Large intestine (tissue), 3 donors: ENCODE data around the gene TSFM. TPM values are rescaled to one million over a fixed set of nuclear protein-coding genes. Genes with fewer than 3 reads are reported as not detected.
"Not testable (repeated sequence)": the region's sequence is repeated elsewhere in the genome, so short reads cannot be mapped to it uniquely, and the experiment has no call there.

Experiments used
- DNase-seq, 2 donors: peaks; one replicate each; pipeline versions ENCODE4 v3.0.0 to v3.0.0-alpha.2; 2013
- H3K27ac ChIP-seq: one replicate; pipeline ENCODE4 v1.5.1; 2013; ENCODE audit warnings: low read length
- H3K27me3 ChIP-seq: 2 replicates; pipeline ENCODE4 v1.6.1; 2013; ENCODE audit warnings: low read length; ENCODE audit not compliant: control insufficient read depth, insufficient read depth
- H3K36me3 ChIP-seq: 2 replicates; pipeline ENCODE4 v1.6.1; 2013; ENCODE audit warnings: low read length; ENCODE audit not compliant: control insufficient read depth, insufficient read depth
- H3K4me1 ChIP-seq: one replicate; pipeline ENCODE4 v1.6.1; 2013; ENCODE audit warnings: low read length; ENCODE audit not compliant: control insufficient read depth, insufficient read depth
- H3K4me3 ChIP-seq: one replicate; pipeline ENCODE4 v1.5.1; 2013; ENCODE audit warnings: low read length
- H3K9me3 ChIP-seq: one replicate; pipeline ENCODE4 v1.6.1; 2013; ENCODE audit warnings: mild to moderate bottlenecking, low read depth, low read length, moderate library complexity; ENCODE audit not compliant: control insufficient read depth
- WGBS: methylation state at CpG from one replicate; pipeline ENCODE4 v1.1.5; 2013; ENCODE audit warnings: low lambda C conversion rate; ENCODE audit not compliant: insufficient coverage; 5-methylcytosine and 5-hydroxymethylcytosine counted together
- polyA plus RNA-seq: library from polyadenylated mRNA; unstranded; fragments of 120-200 nt; gene quantifications from one replicate; pipeline ENCODE4 v1.2.1, GENCODE V29; 2013

The TSFM gene
- polyA plus RNA-seq, 1 donor: 36.0 TPM

DNA sequence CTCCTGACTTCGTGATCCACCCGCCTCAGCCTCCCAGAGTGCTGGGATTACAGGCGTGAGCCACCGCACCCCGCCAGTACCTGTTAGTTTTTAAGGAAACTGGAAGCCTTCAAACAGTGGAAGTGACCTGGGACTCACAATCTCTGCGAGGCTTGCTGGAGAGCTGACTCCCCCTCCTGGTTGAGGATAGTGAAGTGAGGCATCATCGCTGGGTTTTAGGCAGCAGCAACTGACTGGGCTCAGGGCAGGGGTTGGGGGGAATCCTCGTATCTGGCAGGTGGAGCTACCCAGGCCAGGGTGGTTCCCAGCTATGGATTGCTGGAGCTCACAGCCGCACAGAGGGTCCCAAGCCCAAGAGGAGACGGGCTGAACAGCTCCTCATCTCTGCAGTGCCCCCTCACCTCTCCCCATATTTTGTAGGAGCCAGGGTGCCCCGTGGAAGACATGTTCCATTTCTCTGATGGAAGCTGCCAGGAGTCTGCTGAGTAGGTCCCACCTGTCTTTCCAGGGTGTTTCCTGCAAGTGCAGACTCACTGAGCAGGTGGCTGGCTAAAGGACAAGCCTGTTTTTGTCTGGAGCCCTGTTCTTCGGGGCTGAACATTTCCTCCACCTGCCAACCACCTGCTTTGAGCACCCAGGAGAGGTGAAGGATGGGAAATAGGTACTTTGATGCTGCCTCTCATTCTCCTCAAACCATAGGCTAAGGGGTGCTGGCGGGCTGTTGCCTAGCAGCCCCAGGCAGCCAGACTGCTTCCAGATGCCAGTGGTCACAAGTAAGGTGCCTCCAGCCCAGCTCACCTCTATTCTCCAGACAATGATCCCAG is 32.8 kb downstream of the TSFM start:
- no CpG with 5 or more reads among the region's 13 CpGs for WGBS
- Histone ChIP-seq H3K27me3 (no peaks in the 10 kb centered on the region), H3K9me3 (peaks cover 2% of the 10 kb centered on the region), H3K27ac (no peak overlapping the region), H3K36me3 (peaks cover 28% of the 10 kb centered on the region), H3K4me3 (no peak overlapping the region), H3K4me1 (peaks cover 7% of the 10 kb centered on the region)
- DNase-seq: no peak

- no CpG with 5 or more reads among the region's 3 CpGs for WGBS
- Histone ChIP-seq H3K4me3 (no peak overlapping the region), H3K4me1 (peaks cover 7% of the 10 kb centered on the region), H3K27ac (no peak overlapping the region), H3K27me3 (no peaks in the 10 kb centered on the region), H3K36me3 (peaks cover 23% of the 10 kb centered on the region), H3K9me3 (peaks cover 2% of the 10 kb centered on the region)
- DNase-seq: no peak
Observed at GRCh38 chr12:57816001-57816854, 33.6 kb downstream of the TSFM start.

GRCh38 chr12:57816855-57817151 is 34.2 kb downstream of the TSFM start:
- Histone ChIP-seq H3K36me3 (peaks cover 23% of the 10 kb centered on the region), H3K9me3 (peaks cover 2% of the 10 kb centered on the region), H3K27ac (no peak overlapping the region), H3K4me3 (no peak overlapping the region), H3K4me1 (peaks cover 7% of the 10 kb centered on the region), H3K27me3 (no peaks in the 10 kb centered on the region)
- no CpG with 5 or more reads among the region's 5 CpGs for WGBS
- no peak for DNase-seq

DNA sequence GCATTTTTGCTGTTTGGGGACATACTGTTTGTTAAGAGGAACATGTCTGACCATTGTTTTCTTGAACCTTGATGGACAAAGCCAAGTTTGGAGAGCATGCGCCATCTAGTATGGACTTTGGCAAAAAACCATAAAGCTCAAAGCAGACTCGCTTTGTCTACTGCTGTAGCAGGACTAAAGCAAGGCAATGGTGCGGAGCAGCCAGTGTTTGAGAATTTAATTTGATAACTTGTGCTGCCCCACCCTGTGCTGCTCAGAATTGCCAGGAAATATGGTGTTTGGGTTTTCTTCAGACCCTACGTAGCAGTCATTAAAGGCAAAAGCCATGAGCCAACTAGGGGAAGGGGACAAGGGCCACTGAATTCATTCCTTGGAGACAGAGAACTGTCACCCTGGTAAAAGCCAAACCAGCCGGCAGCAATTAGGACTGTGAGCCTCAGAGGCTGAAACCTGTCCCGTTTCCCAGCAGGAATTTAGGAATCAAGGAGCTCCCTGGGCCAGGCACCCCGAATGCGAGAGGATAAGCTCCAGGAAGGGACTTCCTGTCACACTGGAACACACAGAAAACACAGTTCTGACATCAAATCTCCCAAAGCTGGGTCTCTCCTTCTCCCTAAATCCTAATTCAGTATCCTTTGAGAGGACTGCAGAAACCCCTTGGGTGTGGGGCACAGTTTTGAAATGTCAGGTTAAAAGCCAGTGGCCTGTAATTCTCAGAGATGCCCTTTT is 34.8 kb downstream of the TSFM start:
- peaks cover 7% of the 10 kb centered on the region for H3K4me1 ChIP-seq
- DNase-seq: no peak
- H3K4me3 ChIP-seq: no peak overlapping the region
- no CpG with 5 or more reads among the region's 8 CpGs for WGBS
- H3K36me3 ChIP-seq: peaks cover 28% of the 10 kb centered on the region
- H3K27me3 ChIP-seq: no peaks in the 10 kb centered on the region
- H3K9me3 ChIP-seq: peaks cover 2% of the 10 kb centered on the region
- H3K27ac ChIP-seq: no peak overlapping the region

DNA sequence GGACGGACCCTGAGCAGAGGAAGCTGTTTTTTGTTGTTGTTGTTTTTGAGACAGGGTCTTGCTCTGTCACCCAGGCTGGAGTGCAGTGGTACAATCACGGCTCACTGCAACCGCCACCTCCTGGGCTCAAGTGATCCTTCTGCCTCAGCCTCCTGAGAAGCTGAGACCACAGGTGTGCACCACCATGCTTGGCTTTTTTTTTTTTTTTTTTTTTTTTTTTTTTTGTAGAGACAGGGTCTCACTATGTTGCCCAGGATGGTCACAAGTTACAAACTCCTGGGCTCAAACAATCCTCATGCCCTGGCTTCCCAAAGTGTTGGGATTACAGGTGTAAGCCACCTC is 35.4 kb downstream of the TSFM start:
- H3K27me3 ChIP-seq, H3K4me3 ChIP-seq, H3K27ac ChIP-seq, H3K4me1 ChIP-seq, DNase-seq, H3K9me3 ChIP-seq: not testable (repeated sequence)
- peaks cover 30% of the 10 kb centered on the region for H3K36me3 ChIP-seq
- WGBS: no CpG with 5 or more reads among the region's 3 CpGs

DNA sequence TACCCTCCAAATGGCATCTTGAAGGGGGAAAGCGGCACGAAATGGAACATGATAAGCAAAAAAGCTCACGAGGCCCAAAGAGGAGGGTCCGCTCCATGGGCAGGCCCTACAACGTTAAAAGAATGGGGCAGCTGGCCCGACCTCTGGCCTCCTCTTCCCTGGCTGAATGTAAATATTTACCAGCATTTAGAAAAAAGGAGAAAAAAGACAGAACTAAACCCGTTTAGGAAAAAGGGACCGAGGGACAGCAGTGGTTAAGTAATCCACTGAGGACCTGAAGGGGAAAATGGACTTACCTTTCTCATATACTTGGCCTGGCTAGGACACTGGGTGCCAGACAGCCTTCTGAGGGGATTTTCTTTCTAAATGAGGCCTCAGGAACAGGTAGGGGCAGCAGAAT is 37.5 kb downstream of the TSFM start:
- not testable (repeated sequence) for H3K27me3 ChIP-seq, H3K27ac ChIP-seq, DNase-seq, H3K9me3 ChIP-seq, H3K4me1 ChIP-seq, H3K4me3 ChIP-seq
- no CpG with 5 or more reads among the region's 8 CpGs for WGBS
- H3K36me3 ChIP-seq: peaks cover 51% of the 10 kb centered on the region

- not testable (repeated sequence) for H3K9me3 ChIP-seq, H3K27ac ChIP-seq, H3K4me1 ChIP-seq, DNase-seq, H3K4me3 ChIP-seq, H3K27me3 ChIP-seq
- no CpG with 5 or more reads among the region's 5 CpGs for WGBS
- H3K36me3 ChIP-seq: peaks cover 60% of the 10 kb centered on the region
Observed at GRCh38 chr12:57821015-57821414, 38.4 kb downstream of the TSFM start.

DNA sequence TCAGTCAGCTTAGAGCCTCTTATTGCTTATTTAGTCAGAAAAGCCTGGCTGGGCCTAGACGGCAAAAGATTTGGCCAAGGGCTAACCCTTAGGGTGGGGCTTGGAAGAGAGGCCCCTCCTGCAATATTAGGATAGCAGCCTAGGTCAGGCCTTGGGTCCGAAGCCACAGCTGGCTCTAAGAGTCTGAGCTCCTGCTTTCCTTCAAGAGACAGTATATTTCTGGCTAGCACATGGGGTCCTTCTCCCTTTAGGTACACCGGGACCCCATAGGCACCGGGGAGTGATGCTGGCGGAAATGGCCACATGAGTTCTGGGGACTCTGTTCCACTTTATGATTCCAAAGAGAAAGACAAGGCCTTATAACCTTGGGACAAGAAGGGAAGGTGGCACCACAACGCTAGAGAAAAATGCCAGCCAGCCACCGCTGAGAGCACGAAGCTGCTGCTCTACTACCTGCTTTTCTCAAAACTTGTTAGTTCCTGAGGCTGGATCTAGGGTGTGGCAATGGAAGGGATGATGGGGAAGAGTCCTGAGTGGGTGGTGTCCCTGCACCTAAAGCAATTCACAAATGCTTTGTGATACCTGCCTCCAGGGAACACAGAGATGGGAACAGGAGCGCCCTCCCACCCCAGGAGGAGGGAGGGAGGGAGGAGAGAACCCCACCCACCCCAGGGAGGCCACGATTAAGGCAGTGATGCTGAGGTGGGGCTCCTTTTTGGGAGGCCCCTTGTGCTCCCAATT is 39.1 kb downstream of the TSFM start:
- no peak for DNase-seq
- Histone ChIP-seq H3K36me3 (peaks cover 66% of the 10 kb centered on the region), H3K27me3 (no peaks in the 10 kb centered on the region), H3K9me3 (no peaks in the 10 kb centered on the region), H3K4me1 (peaks cover 7% of the 10 kb centered on the region), H3K4me3 (no peak overlapping the region), H3K27ac (no peak overlapping the region)
- no CpG with 5 or more reads among the region's 10 CpGs for WGBS

DNA sequence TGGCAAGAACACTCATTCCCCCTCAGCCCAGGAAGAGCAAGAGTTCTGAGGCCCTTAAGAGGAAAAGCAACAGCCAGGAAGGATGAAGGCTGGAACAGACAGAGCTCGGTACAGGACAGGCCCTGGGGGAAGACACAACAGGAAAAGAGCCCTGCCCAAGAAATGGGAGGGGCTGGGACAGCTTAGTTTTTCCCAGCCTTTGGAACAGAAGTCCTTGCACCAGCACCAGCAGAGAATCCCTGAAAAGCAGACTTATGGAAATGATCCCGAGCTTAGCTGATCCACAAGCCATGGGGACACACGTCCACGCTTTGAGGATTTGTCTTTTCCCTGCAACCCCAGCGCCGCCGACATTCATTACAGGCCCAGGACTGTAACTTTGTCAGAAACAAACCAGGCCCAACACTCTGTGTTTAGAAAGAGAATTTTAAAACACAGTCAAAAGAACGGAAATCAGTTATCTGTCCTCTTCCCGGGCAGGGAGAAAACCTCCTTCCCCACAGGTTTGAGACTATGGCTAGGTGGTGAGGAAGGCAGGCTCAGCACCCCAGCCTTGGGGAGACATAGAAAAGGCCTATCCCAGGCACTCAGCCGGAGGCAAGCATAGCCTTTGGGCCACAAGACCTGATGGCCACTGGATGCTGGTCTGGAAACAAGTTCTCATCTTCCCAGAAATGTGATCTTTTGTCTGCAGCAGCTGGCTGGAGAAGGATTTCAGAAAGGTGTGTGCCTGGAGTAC is 40.0 kb downstream of the TSFM start:
- Histone ChIP-seq H3K9me3 (no peaks in the 10 kb centered on the region), H3K27me3 (no peaks in the 10 kb centered on the region), H3K4me3 (no peak overlapping the region), H3K4me1 (peaks cover under 1% of the 10 kb centered on the region), H3K27ac (no peak overlapping the region), H3K36me3 (peaks cover 76% of the 10 kb centered on the region)
- no peak for DNase-seq
- WGBS: 100% methylated on average over 2 of the region's 10 CpGs
